Endothelial cell of umbilical vein (primary cell): ENCODE data around the gene TSPAN4. TPM values are rescaled to one million over a fixed set of nuclear protein-coding genes. Genes with fewer than 3 reads are reported as not detected.

Experiments used
- BruUV-seq: library from RNA; stranded (reverse); fragments of 400-500 nt; replicated peaks from 2 replicates; lab custom pipeline; 2021; lab: Mats Ljungman, UMichigan
- CTCF ChIA-PET: fragments of 300-600, 350-600 bp; sonication (Branson Sonifier 250); formaldehyde crosslinking; loops from one replicate; lab custom pipeline; 2021; ENCODE audit warnings: antibody characterized with exemption, inconsistent platforms; lab: Charles Lee
- POLR2A ChIA-PET: fragments of 300-600, 350-600 bp; sonication (Branson Sonifier 250); formaldehyde crosslinking; loops from one replicate; lab custom pipeline; 2021; ENCODE audit warnings: antibody characterized with exemption, inconsistent platforms; lab: Charles Lee
- DNase-seq: peaks from one replicate; pipeline ENCODE4 v3.0.0-alpha.2; 2011; ENCODE audit warnings: low read depth, low spot score
- FAIRE-seq: peaks from 2 replicates; lab custom pipeline; 2011; peaks lifted over from hg19 to GRCh38; lab: Jason Lieb, UNC
- H2AFZ ChIP-seq: 2 replicates; pipeline ENCODE4 v1.6.0; 2012; ENCODE audit warnings: low read depth, low read length, control low read depth, inconsistent platforms
- H3K27ac ChIP-seq: 2 replicates; pipeline ENCODE4 v1.5.1; 2011; ENCODE audit warnings: low read depth, mild to moderate bottlenecking, control low read depth, low read length, moderate library complexity; ENCODE audit not compliant: insufficient read depth
- H3K27me3 ChIP-seq, 2 experiments: 2 replicates each; pipeline versions ENCODE4 v1.6.0 to v1.6.1; 2011; ENCODE audit warnings: low read length in 2 of 2, mixed read lengths in 1 of 2; ENCODE audit not compliant: control insufficient read depth in 2 of 2, insufficient read depth in 2 of 2
- H3K36me3 ChIP-seq, 2 experiments: 2 replicates in 1 of 2; 3 replicates in 1 of 2; pipeline ENCODE4 v1.5.1; 2011; ENCODE audit warnings: low read length in 2 of 2, mild to moderate bottlenecking in 1 of 2, moderate library complexity in 1 of 2; ENCODE audit not compliant: control insufficient read depth in 2 of 2, insufficient read depth in 2 of 2; ENCODE audit errors: extremely low read depth in 1 of 2
- H3K4me1 ChIP-seq: 3 replicates; pipeline ENCODE4 v1.5.1; 2011; ENCODE audit warnings: mild to moderate bottlenecking, low read length; ENCODE audit not compliant: control insufficient read depth, insufficient read depth; ENCODE audit errors: extremely low read depth
- H3K4me2 ChIP-seq: 2 replicates; pipeline ENCODE4 v1.6.1; 2011; ENCODE audit warnings: low read length, control low read depth, mixed read lengths; ENCODE audit not compliant: insufficient read depth
- H3K4me3 ChIP-seq, 3 experiments: fragments of 200-600 bp in 1 of 3; sonication (generic), shearing (Covaris generic) in 1 of 3; replicated peaks in 1 of 3; 2 replicates each; pipeline ENCODE4 v1.5.1; 2011 to 2016; ENCODE audit warnings: control low read depth in 3 of 3, low read length in 3 of 3, mild to moderate bottlenecking in 2 of 3, inconsistent platforms in 1 of 3, low read depth in 1 of 3, moderate library complexity in 1 of 3; ENCODE audit not compliant: insufficient read depth in 1 of 3
- H3K79me2 ChIP-seq: 2 replicates; pipeline ENCODE4 v1.6.0; 2012; ENCODE audit warnings: low read length, inconsistent platforms; ENCODE audit not compliant: control insufficient read depth, insufficient read depth
- H3K9ac ChIP-seq: replicated peaks from 2 replicates; pipeline ENCODE3; 2011; ENCODE audit warnings: low read length, control low read depth; ENCODE audit not compliant: insufficient read depth; ENCODE audit errors: extremely low read depth
- H3K9me1 ChIP-seq: replicated peaks from 3 replicates; pipeline ENCODE4 v1.6.0; 2011; ENCODE audit warnings: mild to moderate bottlenecking, low read length; ENCODE audit not compliant: control insufficient read depth, insufficient read depth; ENCODE audit errors: extremely low read depth
- H3K9me3 ChIP-seq: replicated peaks from 2 replicates; pipeline ENCODE4 v1.5.1; 2012; ENCODE audit warnings: low read length, inconsistent platforms; ENCODE audit not compliant: control insufficient read depth, insufficient read depth
- H4K20me1 ChIP-seq: replicated peaks from 2 replicates; pipeline ENCODE3; 2011; ENCODE audit warnings: mild to moderate bottlenecking, low read length; ENCODE audit not compliant: control insufficient read depth, insufficient read depth; ENCODE audit errors: extremely low read depth
- POLR2A ChIP-seq: IDR thresholded peaks from 2 replicates; pipeline ENCODE4 v1.6.1; 2012; ENCODE audit warnings: low read depth, mild to moderate bottlenecking, control low read depth, low read length
- POLR2AphosphoS5 ChIP-seq: IDR thresholded peaks from 2 replicates; pipeline ENCODE4 v1.6.1; 2012; ENCODE audit warnings: low read depth, mild to moderate bottlenecking, control low read depth, low read length, moderate library complexity; ENCODE audit not compliant: insufficient read depth
- dilution Hi-C: fragments of 300-500 bp; cut with MboI; formaldehyde crosslinking; loops from one replicate; pipeline ENCODE4 v1.15.0; 2019; ENCODE audit warnings: low sequenced_read_pairs; ENCODE audit not compliant: extremely low pct_ligation_motif_present
- intact Hi-C: fragments of 100-400 bp; cut with micrococcal nuclease; formaldehyde crosslinking; loops from one replicate; pipeline ENCODE4 v1.10.0; 2022
- polyA plus RNA-seq, 4 experiments: library from polyadenylated mRNA; depleted of rRNA in 3 of 4; stranded (reverse) in 3 of 4; unstranded in 1 of 4; fragments of >200 nt; gene quantifications; 2 replicates each; pipeline versions ENCODE4 v1.2.1 to v1.2.3, GENCODE V29; 2011 to 2012; ENCODE audit warnings: missing spikeins in 1 of 4
- total RNA-seq: library from RNA; stranded (reverse); gene quantifications from 2 replicates; pipeline ENCODE4 v1.2.3, GENCODE V29; 2021
- TF ChIP-seq, protein P1 (sequence below), 2 donors: IDR thresholded peaks; 1 replicate in 1 of 2; 2 replicates in 1 of 2; pipeline ENCODE4 v1.5.1; 2011; ENCODE audit warnings: low read length in 2 of 2, mild to moderate bottlenecking in 2 of 2, moderate library complexity in 2 of 2, control low read depth in 1 of 2, inconsistent platforms in 1 of 2, low read depth in 1 of 2; ENCODE audit not compliant: insufficient read depth in 1 of 2; ENCODE audit errors: extremely low read depth in 1 of 2

Gene TSPAN4
- total and polyA plus RNA-seq, 2 donors (not counting 3 experiments of a cell fraction or from before 2014, with no cell fraction given) = 114 to 199 TPM

DNA sequence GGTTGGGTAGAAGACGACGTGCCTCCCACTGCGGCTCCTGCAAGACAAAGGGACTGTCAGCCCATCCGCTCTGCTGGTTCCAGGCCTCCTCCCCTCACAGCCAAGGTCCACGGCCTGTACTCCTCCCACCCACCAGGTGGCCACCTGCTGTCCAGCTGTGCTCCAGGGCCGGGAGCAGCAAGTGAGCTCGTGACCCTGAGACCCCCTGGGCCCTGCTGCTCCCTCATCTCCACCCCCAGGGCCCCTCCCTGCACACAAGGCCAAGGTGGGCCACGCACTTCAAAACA lies 27.4 kb downstream of the TSPAN4 start:
- Histone ChIP-seq H3K79me2 (no peaks in the 10 kb centered on the region), H3K4me2 (no peak overlapping the region), H2AFZ (no peak overlapping the region), H3K4me1 (no peaks in the 10 kb centered on the region), H3K27ac (no peak overlapping the region), H3K36me3 (peaks cover 0 to 5% of the 10 kb centered on the region in 2 experiments), H4K20me1 (no peaks in the 10 kb centered on the region), H3K9me1 (no peaks in the 10 kb centered on the region), H3K27me3 (no peaks in the 10 kb centered on the region), H3K4me3 (no peak overlapping the region), H3K9me3 (no peaks in the 10 kb centered on the region), H3K9ac (no peak overlapping the region)
- DNase-seq (no peak), FAIRE-seq (no peak)
- no TSS peak for BruUV-seq
- TF ChIP-seq POLR2AphosphoS5 (no peak), POLR2A (no peak)
- TF ChIP-seq, protein P1, sequence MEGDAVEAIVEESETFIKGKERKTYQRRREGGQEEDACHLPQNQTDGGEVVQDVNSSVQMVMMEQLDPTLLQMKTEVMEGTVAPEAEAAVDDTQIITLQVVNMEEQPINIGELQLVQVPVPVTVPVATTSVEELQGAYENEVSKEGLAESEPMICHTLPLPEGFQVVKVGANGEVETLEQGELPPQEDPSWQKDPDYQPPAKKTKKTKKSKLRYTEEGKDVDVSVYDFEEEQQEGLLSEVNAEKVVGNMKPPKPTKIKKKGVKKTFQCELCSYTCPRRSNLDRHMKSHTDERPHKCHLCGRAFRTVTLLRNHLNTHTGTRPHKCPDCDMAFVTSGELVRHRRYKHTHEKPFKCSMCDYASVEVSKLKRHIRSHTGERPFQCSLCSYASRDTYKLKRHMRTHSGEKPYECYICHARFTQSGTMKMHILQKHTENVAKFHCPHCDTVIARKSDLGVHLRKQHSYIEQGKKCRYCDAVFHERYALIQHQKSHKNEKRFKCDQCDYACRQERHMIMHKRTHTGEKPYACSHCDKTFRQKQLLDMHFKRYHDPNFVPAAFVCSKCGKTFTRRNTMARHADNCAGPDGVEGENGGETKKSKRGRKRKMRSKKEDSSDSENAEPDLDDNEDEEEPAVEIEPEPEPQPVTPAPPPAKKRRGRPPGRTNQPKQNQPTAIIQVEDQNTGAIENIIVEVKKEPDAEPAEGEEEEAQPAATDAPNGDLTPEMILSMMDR (IDR thresholded peaks at IDR 0.05; ENCODE audit: extremely low read depth in 1 of 2, insufficient read depth in 1 of 2, low read depth in 1 of 2, low read length in 2 of 2) = peak in 1 of 2 donors; percentile 29
- ChIA-PET CTCF (interaction anchor here (1.0 to 2.5 kb wide), 4 partner anchors 14 to 181 kb away, joined by 3 to 7 read pairs (median 4); no protein-coding TSS in a partner anchor), POLR2A (no interaction called here)
- dilution Hi-C loops = no loop called here
- intact Hi-C loops = no loop called here

DNA sequence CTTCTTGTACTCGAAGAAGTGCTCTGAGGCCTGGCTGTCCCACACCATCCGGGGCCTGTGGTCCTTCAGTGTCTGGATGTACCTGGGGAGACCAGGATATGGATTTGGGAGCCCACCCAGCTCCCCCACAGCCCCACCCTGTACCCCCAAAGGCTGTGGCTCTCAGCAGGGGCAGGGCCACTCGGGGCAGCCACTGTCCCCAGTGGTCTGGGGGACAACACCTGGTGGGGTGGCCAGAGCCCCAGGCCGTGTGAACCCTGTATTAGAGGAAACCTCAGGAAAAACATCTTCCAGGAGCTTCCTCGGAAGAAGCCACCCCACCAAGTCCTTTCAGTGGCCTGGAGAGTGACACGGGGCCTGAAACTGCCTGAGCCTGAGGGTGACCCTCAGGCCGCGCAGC lies 27.8 kb downstream of the TSPAN4 start:
- POLR2A ChIA-PET = no interaction called here
- Histone ChIP-seq H4K20me1 (no peaks in the 10 kb centered on the region), H3K9me1 (no peaks in the 10 kb centered on the region), H3K4me2 (no peak overlapping the region), H3K9me3 (no peaks in the 10 kb centered on the region), H3K4me3 (no peak overlapping the region), H3K36me3 (peaks cover 0 to 5% of the 10 kb centered on the region in 2 experiments), H3K9ac (no peak overlapping the region), H3K27ac (no peak overlapping the region), H3K27me3 (no peaks in the 10 kb centered on the region), H3K79me2 (no peaks in the 10 kb centered on the region), H2AFZ (no peak overlapping the region), H3K4me1 (no peaks in the 10 kb centered on the region)
- TF ChIP-seq, protein P1 (IDR thresholded peaks at IDR 0.05; ENCODE audit: extremely low read depth in 1 of 2, insufficient read depth in 1 of 2, low read depth in 1 of 2, low read length in 2 of 2) = no peak
- TF ChIP-seq POLR2AphosphoS5 = no peak
- FAIRE-seq (no peak), DNase-seq (no peak)
- CTCF ChIA-PET = interaction anchor here (1.0 to 2.5 kb wide), 4 partner anchors 14 to 181 kb away, joined by 3 to 7 read pairs (median 4); no protein-coding TSS in a partner anchor
- BruUV-seq = no TSS peak
- intact Hi-C loops (no loop called here), dilution Hi-C loops (no loop called here)
